Cardiac fibroblast (primary cell): ENCODE results near the gene CFAP298.
"Not testable (repeated sequence)": the region's sequence is repeated elsewhere in the genome, so short reads cannot be mapped to it uniquely, and the experiment has no call there.

Source experiments
- DNase-seq, 2 donors: peaks; one replicate each; pipeline versions ENCODE4 v3.0.0 to v3.0.0-alpha.2; 2010; ENCODE audit warnings: low read depth in 2 of 2
- H3K4me3 ChIP-seq, 2 donors: replicated peaks in 1 of 2; 1 replicate in 1 of 2; 2 replicates in 1 of 2; pipeline ENCODE4 v1.5.1; 2011; ENCODE audit warnings: low read depth in 2 of 2, low read length in 2 of 2, mild to moderate bottlenecking in 2 of 2, moderate library complexity in 1 of 2
- CTCF ChIP-seq: IDR thresholded peaks from one replicate; pipeline ENCODE4 v1.5.1; 2011; ENCODE audit warnings: low read depth, mild to moderate bottlenecking, low read length, inconsistent platforms

The CFAP298 gene

GRCh38 chr21:32612075-32612998 is at the start of gene CFAP298:
CFAP298 (minus strand) TSS chr21:32612377; CDS start chr21:32612243, 134 bp downstream.
- peak within 1 kb of the TSS; percentile 98 for H3K4me3 ChIP-seq
- TF ChIP-seq CTCF = no peak
- peak; percentile 96 to 97 for DNase-seq

GRCh38 chr21:32661026-32661782 is 49.0 kb upstream of the CFAP298 start:
- not testable (repeated sequence) for DNase-seq, H3K4me3 ChIP-seq

GRCh38 chr21:32658524-32658923 is 46.3 kb upstream of the CFAP298 start:
- no peak for DNase-seq
- no peak overlapping the region for H3K4me3 ChIP-seq
- no peak for TF ChIP-seq CTCF

DNA sequence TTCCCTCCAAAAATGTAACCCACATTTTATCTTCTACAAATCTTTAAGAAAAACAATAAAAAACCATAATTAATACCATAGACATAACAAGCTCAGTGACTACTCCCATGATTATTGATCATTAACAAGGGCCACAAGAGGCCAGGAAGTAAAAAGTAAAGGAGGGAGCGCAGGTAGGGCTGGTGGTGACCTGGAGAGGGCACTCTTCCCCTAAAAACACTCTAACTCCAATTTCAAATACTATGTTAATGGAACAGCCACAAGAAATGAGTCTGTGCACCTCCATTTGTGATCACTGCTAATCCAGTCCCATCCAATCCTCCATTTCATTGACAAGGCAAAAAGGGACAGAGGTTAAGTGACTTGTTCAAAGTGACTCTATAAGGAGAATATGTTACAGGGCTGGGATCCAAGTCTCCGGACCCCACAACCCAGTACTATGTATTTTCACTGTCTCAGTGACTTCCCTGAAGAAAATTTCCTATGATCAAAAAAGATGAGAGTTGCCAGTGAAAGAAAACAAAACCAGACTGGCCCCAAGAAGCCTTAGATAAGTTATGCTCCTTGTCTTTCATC is 41.2 kb upstream of the CFAP298 start:
- no peak overlapping the region for H3K4me3 ChIP-seq
- peak; percentile 60 for TF ChIP-seq CTCF
- DNase-seq = peak; percentile 38 to 42

GRCh38 chr21:32648165-32648564 is 36.0 kb upstream of the CFAP298 start:
- no peak for TF ChIP-seq CTCF
- DNase-seq = no peak
- H3K4me3 ChIP-seq = no peak overlapping the region

GRCh38 chr21:32645261-32646182 is 33.3 kb upstream of the CFAP298 start:
- TF ChIP-seq CTCF = no peak

More at GRCh38 chr21:32645261-32646182, 33.3 kb upstream of the CFAP298 start:
- no peak for DNase-seq
- H3K4me3 ChIP-seq = no peak overlapping the region
